Endothelial cell (in vitro differentiated cells): ENCODE data around the gene ACOX2. TPM values are rescaled to one million over a fixed set of nuclear protein-coding genes. Genes with fewer than 3 reads are reported as not detected.

Source experiments
- DNase-seq: peaks from one replicate; pipeline ENCODE4 v3.0.0; 2021; ENCODE audit warnings: low spot score
- H3K27ac Mint-ChIP-seq: one replicate; pipeline ENCODE4 v1.8.0; 2021; ENCODE audit warnings: mixed read lengths, inconsistent platforms; ENCODE audit not compliant: unreplicated experiment
- H3K27me3 Mint-ChIP-seq: one replicate; pipeline ENCODE4 v1.8.0; 2021; ENCODE audit warnings: mild to moderate bottlenecking, moderate library complexity, mixed read lengths, inconsistent platforms; ENCODE audit not compliant: unreplicated experiment
- H3K36me3 Mint-ChIP-seq: one replicate; pipeline ENCODE4 v1.8.0; 2021; ENCODE audit warnings: mild to moderate bottlenecking, low read depth, mixed read lengths, inconsistent platforms; ENCODE audit not compliant: unreplicated experiment
- H3K4me1 Mint-ChIP-seq: one replicate; pipeline ENCODE4 v1.8.0; 2021; ENCODE audit warnings: mild to moderate bottlenecking, mixed read lengths, inconsistent platforms; ENCODE audit not compliant: unreplicated experiment
- H3K4me3 Mint-ChIP-seq: one replicate; pipeline ENCODE4 v1.8.0; 2021; ENCODE audit warnings: mild to moderate bottlenecking, mixed read lengths, inconsistent platforms; ENCODE audit not compliant: unreplicated experiment
- H3K9me3 Mint-ChIP-seq: one replicate; pipeline ENCODE4 v1.8.0; 2021; ENCODE audit warnings: mixed read lengths, inconsistent platforms; ENCODE audit not compliant: unreplicated experiment
- total RNA-seq: library from RNA; stranded (reverse); fragmentation: NEBNext Ultra II Directional; extraction: Animal tissue kit (Norgen Biotek cat#: 25700); gene quantifications from one replicate; pipeline ENCODE4 v1.2.1, GENCODE V29; 2021; ENCODE audit not compliant: unreplicated experiment
- TF ChIP-seq, protein P1 (sequence below): fragments of 200-600 bp; sonication (generic); IDR thresholded peaks from one replicate; pipeline ENCODE4 v1.5.0; 2021; ENCODE audit warnings: antibody characterized with exemption; ENCODE audit not compliant: unreplicated experiment

The ACOX2 gene
- total RNA-seq, 1 donor from 2014 or later: 1.1 TPM

DNA sequence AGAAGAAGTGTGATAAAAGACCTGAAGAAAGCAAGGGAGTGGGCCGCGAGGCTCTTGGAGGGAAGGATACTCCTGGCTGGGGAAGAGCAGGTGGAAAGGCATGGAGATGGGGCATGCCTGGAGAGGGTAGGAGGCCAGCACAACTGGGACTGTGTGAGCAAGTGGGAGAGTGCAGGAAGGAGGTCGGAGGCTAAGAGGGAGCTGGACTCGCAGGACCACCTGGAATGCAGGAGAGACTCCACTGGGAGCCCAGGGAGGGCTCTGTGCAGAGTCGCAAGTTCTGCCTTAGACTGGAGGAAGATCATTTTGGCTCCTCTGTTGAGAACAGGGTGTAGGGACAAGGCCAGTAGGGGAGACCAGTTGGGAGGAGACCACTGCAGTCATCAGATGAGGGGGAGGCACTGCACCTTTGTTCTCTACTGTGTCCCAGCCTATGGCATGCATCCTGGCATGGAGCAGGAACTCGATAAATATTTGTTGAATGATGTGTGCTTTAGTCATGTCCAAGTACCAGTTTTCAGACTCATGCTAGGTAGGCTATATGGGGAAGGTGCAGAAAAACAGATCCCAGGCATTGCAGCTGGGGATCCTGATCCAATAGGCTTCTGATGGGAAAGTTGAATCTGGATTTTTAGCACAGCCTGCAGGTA, 26.5 kb upstream of the ACOX2 start:
- TF ChIP-seq, protein P1, sequence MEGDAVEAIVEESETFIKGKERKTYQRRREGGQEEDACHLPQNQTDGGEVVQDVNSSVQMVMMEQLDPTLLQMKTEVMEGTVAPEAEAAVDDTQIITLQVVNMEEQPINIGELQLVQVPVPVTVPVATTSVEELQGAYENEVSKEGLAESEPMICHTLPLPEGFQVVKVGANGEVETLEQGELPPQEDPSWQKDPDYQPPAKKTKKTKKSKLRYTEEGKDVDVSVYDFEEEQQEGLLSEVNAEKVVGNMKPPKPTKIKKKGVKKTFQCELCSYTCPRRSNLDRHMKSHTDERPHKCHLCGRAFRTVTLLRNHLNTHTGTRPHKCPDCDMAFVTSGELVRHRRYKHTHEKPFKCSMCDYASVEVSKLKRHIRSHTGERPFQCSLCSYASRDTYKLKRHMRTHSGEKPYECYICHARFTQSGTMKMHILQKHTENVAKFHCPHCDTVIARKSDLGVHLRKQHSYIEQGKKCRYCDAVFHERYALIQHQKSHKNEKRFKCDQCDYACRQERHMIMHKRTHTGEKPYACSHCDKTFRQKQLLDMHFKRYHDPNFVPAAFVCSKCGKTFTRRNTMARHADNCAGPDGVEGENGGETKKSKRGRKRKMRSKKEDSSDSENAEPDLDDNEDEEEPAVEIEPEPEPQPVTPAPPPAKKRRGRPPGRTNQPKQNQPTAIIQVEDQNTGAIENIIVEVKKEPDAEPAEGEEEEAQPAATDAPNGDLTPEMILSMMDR: no peak
- H3K36me3 Mint-ChIP-seq: no peaks in the 10 kb centered on the region
- no peak overlapping the region for H3K27ac Mint-ChIP-seq
- no peak for DNase-seq
- H3K4me1 Mint-ChIP-seq: peaks cover 2% of the 10 kb centered on the region
- H3K9me3 Mint-ChIP-seq: no peaks in the 10 kb centered on the region
- peak overlapping the region; percentile 51 for H3K4me3 Mint-ChIP-seq
- peaks cover 4% of the 10 kb centered on the region for H3K27me3 Mint-ChIP-seq

DNA sequence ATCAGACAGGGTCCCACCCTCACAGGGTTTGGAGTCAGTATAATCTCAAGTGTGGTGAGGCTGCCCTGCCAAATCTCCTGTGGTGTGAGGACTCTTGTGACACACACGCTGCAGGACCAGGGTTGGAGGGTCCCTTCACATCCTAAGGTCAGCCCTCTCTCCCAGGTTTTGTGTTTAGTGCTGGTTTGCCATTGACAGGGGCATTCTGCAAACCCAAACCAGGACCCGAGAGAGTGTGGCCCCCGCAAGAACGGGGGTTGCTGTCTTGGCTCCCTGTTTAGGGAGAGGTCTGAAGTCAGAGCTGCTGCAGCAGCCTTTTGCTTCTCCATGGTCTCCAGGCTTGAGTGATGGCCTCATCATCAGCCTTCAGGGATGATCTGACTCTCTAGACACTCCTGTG, 25.5 kb upstream of the ACOX2 start:
- Mint-ChIP-seq H3K27me3 (peaks cover 4% of the 10 kb centered on the region), H3K4me1 (peaks cover 9% of the 10 kb centered on the region), H3K27ac (no peak overlapping the region), H3K4me3 (no peak overlapping the region), H3K36me3 (no peaks in the 10 kb centered on the region), H3K9me3 (no peaks in the 10 kb centered on the region)
- DNase-seq: no peak
- TF ChIP-seq, protein P1: no peak

DNA sequence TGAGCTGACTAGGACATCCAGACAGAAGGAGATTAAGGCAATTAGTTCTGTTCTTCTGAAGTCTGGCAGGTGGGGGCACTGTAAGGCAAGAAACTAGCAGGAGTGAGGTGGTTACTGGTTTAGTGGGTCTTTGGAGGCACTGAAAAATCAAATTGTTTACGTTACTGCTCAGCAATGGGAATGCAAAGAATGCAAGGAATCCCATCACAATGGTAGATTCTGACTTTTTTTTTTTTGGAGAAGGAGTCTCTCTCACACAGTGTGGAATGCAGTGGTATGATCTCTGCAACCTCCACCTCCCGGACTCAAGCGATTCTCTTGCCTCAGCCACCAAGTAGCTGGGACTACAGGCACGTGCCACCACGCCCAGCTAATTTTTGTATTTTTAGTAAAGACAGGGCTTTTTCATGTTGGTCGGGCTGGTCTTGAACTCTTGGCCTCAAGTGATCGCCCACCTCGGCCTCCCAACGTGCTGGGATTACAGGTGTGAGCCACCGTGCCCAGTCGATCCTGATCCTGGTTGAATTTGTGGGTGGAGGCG, 23.9 kb upstream of the ACOX2 start:
- Mint-ChIP-seq H3K27me3 (peaks cover 4% of the 10 kb centered on the region), H3K9me3 (no peaks in the 10 kb centered on the region), H3K36me3 (no peaks in the 10 kb centered on the region), H3K4me3 (no peak overlapping the region), H3K4me1 (peaks cover 22% of the 10 kb centered on the region), H3K27ac (no peak overlapping the region)
- TF ChIP-seq, protein P1: no peak
- peak; percentile 39 for DNase-seq

DNA sequence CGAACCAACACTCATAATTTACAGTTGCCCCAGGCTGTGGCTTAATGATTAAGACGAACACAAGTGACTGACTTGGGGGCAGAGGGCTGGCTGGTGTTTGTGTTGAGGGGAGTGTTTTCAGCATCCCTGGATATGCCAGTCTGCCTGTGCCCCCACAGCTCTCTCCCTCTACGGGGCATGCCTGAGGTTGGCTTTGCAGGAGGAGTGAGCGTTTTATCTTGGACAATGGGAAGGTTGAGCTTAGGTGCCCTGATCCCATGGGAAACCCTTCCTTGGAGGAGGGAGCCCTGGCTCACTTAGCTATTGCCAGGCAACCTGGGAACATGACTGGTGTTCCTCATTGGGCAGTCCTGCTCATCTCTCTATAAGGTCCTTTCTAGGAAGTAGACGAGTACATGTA, 22.6 kb upstream of the ACOX2 start:
- no peak overlapping the region for H3K4me3 Mint-ChIP-seq
- peaks cover 4% of the 10 kb centered on the region for H3K27me3 Mint-ChIP-seq
- DNase-seq: no peak
- no peaks in the 10 kb centered on the region for H3K9me3 Mint-ChIP-seq
- no peaks in the 10 kb centered on the region for H3K36me3 Mint-ChIP-seq
- TF ChIP-seq, protein P1: no peak
- no peak overlapping the region for H3K27ac Mint-ChIP-seq
- H3K4me1 Mint-ChIP-seq: peaks cover 26% of the 10 kb centered on the region

DNA sequence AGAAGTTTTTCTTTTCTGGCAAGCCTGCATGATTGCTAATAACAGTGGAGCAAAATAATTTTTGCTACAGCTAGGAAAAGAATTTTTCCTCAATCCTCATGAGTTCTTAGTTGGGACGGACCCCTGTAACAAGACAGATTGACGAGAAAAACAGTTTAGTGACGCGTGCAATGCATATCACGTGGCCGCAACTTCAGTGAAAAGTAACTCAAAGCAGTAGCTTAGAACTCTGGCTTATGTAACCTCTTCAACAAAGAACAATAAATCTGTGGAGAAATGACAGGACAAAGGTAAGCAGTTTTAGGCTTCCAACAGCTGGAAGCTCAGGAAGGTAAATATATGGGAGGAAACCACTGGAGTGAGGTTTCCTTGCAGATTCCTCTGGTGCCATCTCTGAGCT, 20.5 kb upstream of the ACOX2 start:
- Mint-ChIP-seq H3K9me3 (no peaks in the 10 kb centered on the region), H3K27me3 (peaks cover 4% of the 10 kb centered on the region), H3K4me3 (no peak overlapping the region), H3K36me3 (no peaks in the 10 kb centered on the region), H3K4me1 (peaks cover 26% of the 10 kb centered on the region), H3K27ac (peak overlapping the region; percentile 75)
- DNase-seq: no peak
- TF ChIP-seq, protein P1: no peak
